ENCODE results near the gene DUSP8.

DNA sequence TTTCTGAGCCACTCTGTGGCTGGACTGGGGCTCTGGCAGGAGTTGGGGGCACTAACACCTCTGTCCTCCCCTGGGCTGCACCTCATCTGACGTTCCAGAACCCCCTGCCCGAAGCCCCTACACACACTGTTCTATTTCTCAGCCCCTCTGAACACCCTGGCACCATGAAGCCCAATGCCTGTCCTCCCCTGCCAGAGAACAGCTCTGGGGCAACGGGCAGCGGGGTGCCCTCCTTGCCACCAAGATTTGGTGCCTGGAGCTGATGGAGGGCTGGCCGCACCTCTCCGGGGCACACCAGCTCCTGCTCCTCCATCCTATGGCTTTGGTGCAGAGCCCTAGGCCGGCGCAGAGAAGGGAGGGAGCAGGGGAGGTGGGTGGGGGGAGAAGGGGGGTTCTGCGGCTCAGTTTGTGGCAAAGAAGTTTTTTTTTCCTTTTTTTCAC, 16.3 kb downstream of the DUSP8 start:
- TF ChIP-seq, protein P1, sequence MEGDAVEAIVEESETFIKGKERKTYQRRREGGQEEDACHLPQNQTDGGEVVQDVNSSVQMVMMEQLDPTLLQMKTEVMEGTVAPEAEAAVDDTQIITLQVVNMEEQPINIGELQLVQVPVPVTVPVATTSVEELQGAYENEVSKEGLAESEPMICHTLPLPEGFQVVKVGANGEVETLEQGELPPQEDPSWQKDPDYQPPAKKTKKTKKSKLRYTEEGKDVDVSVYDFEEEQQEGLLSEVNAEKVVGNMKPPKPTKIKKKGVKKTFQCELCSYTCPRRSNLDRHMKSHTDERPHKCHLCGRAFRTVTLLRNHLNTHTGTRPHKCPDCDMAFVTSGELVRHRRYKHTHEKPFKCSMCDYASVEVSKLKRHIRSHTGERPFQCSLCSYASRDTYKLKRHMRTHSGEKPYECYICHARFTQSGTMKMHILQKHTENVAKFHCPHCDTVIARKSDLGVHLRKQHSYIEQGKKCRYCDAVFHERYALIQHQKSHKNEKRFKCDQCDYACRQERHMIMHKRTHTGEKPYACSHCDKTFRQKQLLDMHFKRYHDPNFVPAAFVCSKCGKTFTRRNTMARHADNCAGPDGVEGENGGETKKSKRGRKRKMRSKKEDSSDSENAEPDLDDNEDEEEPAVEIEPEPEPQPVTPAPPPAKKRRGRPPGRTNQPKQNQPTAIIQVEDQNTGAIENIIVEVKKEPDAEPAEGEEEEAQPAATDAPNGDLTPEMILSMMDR (IDR thresholded peaks at IDR 0.05; ENCODE audit: low read length) = no peak
- TF ChIP-seq EZH2 (IDR thresholded peaks at IDR 0.05; ENCODE audit: borderline replicate concordance, low read length) = no peak

Data from OCI-LY1 (cell line).